HCT116 (cell line): ENCODE data around the gene NAALAD2.

ENCODE experiments used
- EZH2 ChIP-seq: fragments of 200-600 bp; sonication (generic); IDR thresholded peaks from 2 replicates; pipeline ENCODE4 v1.6.1; 2017; ENCODE audit warnings: antibody characterized with exemption, mixed run types
- EZH2phosphoT487 ChIP-seq: fragments of 200-600 bp; IDR thresholded peaks from 2 replicates; pipeline ENCODE4 v1.6.1; 2018; ENCODE audit warnings: antibody characterized with exemption, borderline replicate concordance
- JUND ChIP-seq: IDR thresholded peaks from 2 replicates; pipeline ENCODE4 v1.6.1; 2012
- POLR2A ChIP-seq: IDR thresholded peaks from 2 replicates; pipeline ENCODE4 v1.7.0; 2011; ENCODE audit warnings: borderline replicate concordance; ENCODE audit not compliant: insufficient read depth, insufficient read length; ENCODE audit errors: extremely low read depth
- RAD21 ChIP-seq: IDR thresholded peaks from 2 replicates; pipeline ENCODE4 v1.6.1; 2012; ENCODE audit warnings: low read depth, mild to moderate bottlenecking
- YY1 ChIP-seq: IDR thresholded peaks from 2 replicates; pipeline ENCODE4 v1.6.1; 2011; ENCODE audit warnings: low read length, low read depth, moderate library complexity, mild to moderate bottlenecking; ENCODE audit not compliant: insufficient replicate concordance; ENCODE audit errors: extremely low read depth
- TF ChIP-seq, protein P1 (sequence below), 3 experiments: fragments of 200-600 bp in 1 of 3; sonication (generic) in 1 of 3; IDR thresholded peaks in 2 of 3; conservative IDR thresholded peaks in 1 of 3; 2 replicates each; pipeline ENCODE4 v1.5.1; 2012 to 2017; ENCODE audit warnings: low read depth in 2 of 3, low read length in 2 of 3, antibody characterized with exemption in 1 of 3, borderline replicate concordance in 1 of 3, control low read depth in 1 of 3, mild to moderate bottlenecking in 1 of 3, mixed read lengths in 1 of 3, mixed run types in 1 of 3, moderate library complexity in 1 of 3; ENCODE audit not compliant: insufficient read depth in 1 of 3
- TF ChIP-seq, protein P2 (sequence below): IDR thresholded peaks from 2 replicates; pipeline ENCODE4 v1.6.1; 2012
- TF ChIP-seq, protein P3 (sequence below): IDR thresholded peaks from 2 replicates; pipeline ENCODE4 v1.6.1; 2012
- TF ChIP-seq, protein P4 (sequence below): IDR thresholded peaks from 2 replicates; pipeline ENCODE4 v1.6.1; 2011; ENCODE audit warnings: mild to moderate bottlenecking, low read length, moderate library complexity; ENCODE audit not compliant: insufficient replicate concordance; ENCODE audit errors: extremely low read depth

DNA sequence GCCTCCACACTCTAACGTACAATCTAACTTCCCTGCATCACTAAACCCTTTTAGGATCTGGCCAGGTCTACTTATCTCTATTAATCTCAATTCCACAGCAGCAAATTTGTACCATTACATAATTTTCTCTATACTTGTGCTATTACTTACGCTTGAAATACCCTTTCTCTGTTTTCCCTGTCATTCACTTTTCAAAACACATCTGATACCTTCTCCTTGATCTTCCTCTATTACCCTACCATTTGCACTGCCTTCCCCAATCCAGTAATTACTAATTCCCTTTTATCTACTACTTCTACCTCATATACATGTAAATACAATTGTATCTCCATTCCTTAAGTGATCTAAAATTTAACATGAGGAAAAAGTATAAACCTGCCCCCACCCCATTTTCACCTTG lies 74.4 kb downstream of the NAALAD2 start:
- TF ChIP-seq, protein P1, sequence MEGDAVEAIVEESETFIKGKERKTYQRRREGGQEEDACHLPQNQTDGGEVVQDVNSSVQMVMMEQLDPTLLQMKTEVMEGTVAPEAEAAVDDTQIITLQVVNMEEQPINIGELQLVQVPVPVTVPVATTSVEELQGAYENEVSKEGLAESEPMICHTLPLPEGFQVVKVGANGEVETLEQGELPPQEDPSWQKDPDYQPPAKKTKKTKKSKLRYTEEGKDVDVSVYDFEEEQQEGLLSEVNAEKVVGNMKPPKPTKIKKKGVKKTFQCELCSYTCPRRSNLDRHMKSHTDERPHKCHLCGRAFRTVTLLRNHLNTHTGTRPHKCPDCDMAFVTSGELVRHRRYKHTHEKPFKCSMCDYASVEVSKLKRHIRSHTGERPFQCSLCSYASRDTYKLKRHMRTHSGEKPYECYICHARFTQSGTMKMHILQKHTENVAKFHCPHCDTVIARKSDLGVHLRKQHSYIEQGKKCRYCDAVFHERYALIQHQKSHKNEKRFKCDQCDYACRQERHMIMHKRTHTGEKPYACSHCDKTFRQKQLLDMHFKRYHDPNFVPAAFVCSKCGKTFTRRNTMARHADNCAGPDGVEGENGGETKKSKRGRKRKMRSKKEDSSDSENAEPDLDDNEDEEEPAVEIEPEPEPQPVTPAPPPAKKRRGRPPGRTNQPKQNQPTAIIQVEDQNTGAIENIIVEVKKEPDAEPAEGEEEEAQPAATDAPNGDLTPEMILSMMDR (IDR thresholded peaks at IDR 0.05 in 2 of 3, conservative IDR thresholded peaks at IDR 0.05 in 1 of 3; ENCODE audit: borderline replicate concordance in 1 of 3, insufficient read depth in 1 of 3, low read depth in 2 of 3, low read length in 2 of 3) = no peak
- no peak for TF ChIP-seq POLR2A
- no peak for TF ChIP-seq EZH2
- TF ChIP-seq RAD21 = no peak
- TF ChIP-seq, protein P2, sequence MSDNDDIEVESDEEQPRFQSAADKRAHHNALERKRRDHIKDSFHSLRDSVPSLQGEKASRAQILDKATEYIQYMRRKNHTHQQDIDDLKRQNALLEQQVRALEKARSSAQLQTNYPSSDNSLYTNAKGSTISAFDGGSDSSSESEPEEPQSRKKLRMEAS = no peak
- TF ChIP-seq JUND = no peak
- TF ChIP-seq, protein P3, sequence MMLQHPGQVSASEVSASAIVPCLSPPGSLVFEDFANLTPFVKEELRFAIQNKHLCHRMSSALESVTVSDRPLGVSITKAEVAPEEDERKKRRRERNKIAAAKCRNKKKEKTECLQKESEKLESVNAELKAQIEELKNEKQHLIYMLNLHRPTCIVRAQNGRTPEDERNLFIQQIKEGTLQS = no peak
- TF ChIP-seq EZH2phosphoT487 = no peak
- TF ChIP-seq, protein P4, sequence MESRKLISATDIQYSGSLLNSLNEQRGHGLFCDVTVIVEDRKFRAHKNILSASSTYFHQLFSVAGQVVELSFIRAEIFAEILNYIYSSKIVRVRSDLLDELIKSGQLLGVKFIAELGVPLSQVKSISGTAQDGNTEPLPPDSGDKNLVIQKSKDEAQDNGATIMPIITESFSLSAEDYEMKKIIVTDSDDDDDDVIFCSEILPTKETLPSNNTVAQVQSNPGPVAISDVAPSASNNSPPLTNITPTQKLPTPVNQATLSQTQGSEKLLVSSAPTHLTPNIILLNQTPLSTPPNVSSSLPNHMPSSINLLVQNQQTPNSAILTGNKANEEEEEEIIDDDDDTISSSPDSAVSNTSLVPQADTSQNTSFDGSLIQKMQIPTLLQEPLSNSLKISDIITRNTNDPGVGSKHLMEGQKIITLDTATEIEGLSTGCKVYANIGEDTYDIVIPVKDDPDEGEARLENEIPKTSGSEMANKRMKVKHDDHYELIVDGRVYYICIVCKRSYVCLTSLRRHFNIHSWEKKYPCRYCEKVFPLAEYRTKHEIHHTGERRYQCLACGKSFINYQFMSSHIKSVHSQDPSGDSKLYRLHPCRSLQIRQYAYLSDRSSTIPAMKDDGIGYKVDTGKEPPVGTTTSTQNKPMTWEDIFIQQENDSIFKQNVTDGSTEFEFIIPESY = no peak
- no peak for TF ChIP-seq YY1
